Effector CD4-positive, alpha-beta T cell (primary cell): ENCODE results near the gene PLCD1.
"Not testable (repeated sequence)": the region's sequence is repeated elsewhere in the genome, so short reads cannot be mapped to it uniquely, and the experiment has no call there.

Experiments used
- DNase-seq: peaks from one replicate; pipeline ENCODE4 v3.0.0-alpha.2; 2020

The PLCD1 gene

DNA sequence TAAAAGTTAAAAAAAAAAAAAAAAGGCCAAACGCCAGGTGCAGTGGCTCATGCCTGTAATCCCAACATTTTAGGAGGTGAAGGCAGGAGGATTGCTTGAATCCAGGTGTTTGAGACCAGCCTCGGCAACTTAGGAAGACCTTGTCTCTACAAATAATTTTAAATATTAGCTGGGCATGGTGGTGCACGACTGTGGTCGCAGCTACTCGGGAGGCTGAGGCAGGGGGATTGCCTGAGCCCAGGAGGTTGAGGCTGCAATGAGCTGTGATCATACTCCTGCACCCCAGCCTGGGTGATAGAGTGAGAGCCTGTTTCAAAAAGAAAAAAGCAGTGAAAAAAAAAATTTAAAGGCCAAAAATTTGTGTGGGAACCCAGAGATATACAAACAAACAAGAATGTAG, 6.8 kb upstream of the PLCD1 start:
- no peak for DNase-seq

DNA sequence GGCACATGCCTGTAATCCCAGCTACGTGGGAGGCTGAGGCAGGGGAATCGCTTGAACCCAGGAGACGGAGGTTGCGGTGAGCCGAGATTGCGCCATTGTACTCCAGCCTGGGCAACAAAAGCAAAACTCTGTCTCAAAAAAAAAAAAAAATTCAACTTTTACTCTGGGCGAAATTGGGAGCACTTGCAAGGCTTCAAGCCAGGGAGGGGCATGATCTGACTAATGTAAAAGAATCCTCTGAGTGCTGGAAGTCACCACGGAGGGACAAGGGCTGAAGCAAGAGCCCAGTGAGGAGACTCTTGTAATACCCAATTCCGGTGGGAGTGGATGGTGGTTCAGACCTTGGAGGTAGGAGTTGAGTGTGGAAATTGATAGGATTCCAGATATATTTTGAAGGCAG, 4.9 kb upstream of the PLCD1 start:
- not testable (repeated sequence) for DNase-seq

DNA sequence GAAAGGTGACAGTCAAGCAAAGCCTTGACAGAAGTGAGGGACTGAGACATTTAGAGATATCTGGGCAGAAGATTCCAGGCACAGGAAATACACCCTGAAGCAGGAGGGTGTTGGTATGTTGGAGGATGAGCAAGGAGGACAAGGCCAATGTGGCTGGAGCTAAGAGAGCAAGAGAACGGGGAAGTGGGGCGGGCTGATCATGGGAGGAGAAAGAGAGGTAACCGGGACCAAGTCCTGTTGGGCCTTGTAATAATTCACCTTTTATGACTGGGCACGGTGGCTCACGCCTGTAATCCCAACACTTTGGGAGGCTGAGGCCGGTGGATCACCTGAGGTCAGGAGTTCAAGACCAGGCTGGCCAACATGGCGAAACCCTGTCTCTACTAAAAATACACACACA, 4.1 kb upstream of the PLCD1 start:
- DNase-seq = not testable (repeated sequence)

DNA sequence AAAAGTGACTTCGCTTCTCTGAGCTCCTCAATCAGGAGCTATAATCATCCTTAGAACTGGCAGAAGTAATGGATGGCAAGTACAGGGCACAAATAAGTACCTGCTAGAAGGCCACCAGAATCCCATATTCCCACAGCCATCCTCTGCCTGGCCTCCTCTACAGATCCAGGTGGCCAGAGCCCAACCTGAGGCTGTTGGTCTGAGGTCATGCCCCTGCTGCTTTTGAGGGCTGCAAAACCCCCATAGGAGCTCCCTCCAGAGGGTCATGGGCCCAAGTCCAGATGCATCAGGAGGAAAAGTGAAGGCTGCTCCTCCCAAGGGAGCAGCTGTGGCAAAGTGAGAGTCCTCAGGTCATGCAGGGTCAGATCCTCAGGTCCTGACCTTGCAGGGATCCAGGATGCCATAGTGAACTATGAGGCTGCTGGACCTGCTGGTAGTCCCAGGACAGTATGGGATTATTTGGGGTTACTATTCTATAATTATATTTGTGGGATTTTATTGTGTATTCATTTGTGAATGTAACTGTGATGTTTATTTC, 3.0 kb upstream of the PLCD1 start:
- no peak for DNase-seq

DNA sequence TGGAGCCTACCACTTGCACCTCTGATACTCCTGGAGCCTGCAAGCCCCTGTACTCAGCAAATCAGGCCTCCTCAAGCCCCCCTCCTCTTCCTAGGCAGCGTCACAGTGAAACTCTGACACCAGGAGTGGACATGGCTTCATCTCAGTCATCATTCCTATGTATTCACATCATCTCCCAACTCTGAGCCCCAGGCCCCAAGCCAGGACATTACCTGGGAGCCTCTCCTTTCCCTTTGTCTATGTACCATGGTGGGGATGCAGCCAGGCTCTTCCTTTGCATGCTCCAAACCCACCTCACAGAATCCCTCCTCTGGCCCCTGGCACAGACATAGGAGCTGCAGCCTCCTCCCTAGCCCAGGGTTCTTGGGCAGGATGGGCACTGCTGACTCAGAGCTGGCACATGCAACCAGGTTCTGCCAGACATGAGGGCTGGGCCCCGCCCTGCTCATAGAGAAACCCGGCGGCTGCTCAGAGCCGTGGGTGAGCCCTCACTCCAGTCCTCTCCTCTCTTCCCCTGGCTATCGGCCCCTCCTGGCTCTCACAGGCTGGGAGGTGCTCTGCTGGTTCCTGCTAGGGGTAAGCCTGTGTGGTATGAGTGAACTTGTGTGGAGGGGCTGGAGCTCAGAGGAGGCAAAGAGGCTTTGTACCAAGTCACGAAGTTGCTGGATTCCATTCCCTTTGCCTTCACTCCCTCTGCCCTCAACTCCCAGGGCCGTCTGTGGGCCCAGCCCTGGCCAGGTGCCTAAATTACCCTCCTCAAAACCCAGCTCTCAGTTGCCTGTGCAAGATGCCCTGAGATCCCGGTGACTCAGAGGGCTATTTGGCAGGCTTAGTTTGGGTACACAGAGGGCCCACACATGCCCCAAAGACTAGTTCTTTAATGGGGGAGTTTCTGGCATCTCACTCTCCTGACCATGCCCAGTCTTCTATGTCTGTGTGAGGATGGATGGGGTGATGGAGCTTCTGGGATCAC, 1.9 kb upstream of the PLCD1 start:
- DNase-seq = peak; percentile 44

DNA sequence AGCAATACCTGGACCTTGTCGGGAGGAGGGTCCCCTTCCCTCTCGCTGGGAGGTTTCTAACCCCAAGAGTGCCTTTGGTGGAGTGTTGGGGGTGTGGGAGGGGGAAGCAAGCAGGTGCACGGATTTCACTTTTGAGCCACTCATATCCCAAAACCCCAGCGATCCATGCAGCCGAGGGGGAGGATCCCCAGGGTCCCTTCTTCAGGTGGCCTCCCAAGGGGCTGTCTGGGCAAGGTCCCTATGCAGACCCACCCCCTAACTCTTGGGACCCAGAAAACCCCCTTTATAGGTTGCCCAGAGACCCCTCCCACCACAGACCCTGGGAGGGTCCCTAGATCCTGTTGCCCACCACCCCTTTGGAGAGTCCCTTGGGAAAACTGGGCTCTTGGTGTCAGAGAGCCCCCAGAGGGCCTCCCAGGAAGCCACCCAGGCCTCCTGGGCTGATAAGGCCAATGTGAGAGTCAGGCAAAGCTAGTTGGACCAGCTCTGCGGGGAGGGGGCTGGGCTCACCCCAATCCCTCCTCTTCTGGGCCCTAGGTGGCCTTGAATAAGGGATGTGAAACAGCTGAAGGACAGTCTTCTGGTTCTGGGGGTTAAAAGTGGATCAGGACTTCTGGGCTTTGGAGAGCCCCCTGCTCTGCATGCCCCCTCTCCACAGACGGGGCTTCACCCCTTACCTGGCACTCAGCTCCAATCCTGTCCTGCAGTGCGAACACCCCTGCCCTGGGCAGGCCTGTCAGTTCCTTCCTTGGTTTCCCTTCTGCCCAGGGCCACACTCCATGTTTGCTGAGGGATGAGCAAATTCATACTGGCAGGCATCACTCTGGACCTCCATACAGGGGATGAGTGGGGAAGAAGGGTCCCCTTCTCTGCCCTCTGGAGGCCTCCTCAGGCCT, 932 bp upstream of the PLCD1 start:
- DNase-seq = no peak

DNA sequence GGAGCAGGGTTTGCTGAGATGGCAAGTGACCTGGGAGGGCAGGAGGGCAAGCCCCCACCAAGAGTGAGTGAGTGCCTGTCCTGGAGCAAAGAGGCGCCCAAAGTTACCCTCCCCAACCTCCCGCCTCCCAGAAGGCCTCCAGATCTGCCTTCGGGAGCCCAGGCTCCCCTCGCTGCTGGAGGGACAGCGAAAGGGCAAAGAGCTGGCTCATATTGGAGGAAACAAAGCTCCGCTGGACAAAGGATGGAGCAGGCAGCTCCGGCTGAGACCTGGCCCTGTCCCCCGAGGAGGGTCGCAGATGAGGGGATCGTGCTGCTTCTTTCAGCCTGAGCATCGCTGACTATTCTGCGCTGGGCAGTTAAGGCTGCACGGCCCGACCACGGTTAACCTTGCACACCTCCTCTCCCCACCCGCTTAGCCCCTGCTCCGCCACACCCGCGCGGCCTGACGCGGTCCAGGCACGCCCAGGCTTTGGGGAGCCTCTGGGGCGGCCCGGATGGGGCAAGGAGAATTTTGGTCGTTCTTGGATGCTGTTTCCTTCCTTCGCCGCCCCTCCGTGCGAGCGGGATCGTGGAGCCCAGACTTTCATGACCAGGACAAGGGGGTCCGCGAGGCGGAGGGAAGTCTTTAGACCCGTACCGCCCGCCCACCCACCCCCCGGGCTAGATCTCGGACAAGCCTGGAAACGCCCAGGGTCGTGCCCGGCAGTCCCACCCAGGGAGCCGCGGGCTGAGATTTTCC, 651 bp downstream of the PLCD1 start:
- no peak for DNase-seq

DNA sequence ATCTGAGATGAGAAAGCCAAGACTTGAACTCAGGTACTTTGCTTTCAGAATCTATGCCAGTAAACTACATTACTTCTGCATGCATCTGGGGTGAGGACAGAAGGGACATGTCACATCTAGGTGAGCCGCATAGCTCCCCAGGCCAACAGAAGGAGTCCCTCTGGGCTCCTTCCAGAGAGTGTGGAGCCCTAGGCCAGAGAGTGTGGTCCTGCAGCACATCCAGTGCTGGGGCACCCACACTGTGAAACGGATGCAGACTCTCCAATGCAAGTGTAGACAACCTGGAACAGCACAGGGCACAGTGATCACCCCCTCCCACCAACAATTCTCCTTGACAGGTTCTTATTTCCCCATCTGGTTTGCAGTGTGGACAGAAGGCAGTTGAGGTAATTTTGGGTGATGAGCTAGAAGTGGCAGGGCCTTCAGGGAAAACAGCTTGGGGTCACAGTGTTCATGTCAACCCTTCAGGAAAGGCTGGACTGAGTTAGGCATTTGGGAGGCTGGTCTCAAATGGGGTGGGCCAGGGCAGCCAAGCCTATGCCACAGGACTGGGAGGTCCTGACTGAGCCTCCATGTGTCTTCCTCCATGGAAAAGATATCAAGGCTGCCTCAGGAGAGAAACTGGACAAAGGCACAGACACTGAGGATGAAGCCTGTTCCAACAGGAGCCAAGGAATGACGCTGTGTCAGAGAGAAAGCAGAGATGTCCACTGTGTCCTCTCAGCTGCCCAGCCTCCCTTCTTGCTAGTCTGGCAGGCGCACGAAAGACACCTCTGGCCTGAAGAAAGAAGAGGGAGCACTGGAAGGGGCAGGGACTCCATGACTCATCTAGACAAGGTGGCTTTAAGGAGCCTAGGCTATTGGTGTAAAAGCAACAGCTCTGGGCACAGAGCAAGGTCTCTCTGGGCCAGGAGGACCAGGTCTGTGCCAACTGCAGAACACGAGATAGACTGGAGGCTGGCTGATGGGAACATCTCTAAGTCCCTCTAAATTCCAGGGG, 1.7 kb downstream of the PLCD1 start:
- no peak for DNase-seq

DNA sequence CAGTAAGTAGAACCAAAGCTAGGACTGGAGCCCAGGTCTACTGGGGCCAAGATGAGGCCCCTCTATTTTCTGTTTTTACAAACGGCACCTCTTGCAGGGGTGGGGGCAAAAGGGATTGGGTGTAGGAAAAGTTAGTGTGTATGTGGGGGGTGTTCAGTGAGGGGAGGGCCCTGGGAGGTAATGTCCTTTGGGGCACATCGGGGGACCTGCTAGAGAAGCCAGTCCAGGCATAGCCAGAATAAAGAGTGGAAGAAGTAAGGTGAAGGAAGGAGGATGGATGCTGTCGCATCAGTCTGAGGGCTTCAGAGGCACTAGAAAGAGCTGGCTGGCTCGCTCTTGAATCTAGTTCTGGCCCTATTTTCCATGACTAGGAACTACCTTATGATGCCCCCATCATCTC, 2.6 kb downstream of the PLCD1 start:
- no peak for DNase-seq

DNA sequence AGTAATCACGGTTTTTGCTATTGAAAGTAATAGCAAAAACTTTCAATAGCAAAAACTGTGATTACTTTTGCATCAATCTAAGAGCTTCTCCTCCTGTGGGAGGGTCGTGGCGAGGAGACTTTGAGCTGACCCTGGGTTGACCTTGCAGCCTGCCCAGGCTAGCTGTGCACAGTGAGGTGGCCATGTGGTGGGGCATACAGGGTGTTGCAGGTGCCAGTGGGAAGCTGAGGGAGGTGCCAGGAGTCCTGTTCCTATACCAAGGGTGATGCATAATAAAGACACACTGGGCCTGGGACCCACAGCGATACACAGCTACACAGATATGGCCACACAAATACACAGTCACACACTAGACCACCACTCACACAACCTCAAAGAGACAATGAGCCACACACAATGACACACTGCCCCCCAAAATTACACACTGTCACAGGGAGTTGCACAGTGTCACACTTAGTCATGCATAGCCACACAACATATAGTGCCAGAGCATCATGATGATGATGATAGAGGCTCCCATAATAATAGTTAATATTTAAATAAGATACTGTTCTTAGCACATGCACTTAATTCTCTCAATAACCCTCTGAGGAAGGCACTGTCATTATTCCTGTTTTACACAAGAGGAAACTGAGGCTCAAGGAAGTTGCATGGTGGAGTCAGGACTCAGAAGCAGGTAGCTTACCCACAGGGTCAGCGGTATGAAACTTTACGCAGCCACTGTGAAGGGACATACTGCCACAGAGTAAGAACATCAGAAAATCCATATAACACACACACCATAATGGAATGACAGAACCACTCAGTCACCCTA, 6.3 kb downstream of the PLCD1 start:
- DNase-seq = no peak

DNA sequence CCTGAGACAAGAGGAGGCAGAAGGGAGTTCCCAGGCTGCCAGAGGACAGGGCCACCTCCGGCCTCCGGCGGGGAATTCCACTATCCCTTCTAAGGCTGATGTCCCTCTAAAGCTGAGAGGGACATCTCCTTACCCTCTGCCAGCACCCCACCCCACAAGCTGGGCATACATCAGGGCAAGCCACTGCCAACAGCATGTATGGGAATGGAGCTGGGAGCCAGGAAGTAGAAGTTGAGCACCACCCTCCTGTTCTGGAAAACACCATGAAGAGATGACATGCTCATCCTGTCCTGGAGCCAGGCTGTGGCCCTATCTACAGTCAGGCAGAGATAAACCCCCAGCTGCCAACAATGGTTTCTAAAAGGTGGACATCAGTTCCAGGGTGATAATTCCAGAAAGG, 7.1 kb downstream of the PLCD1 start:
- DNase-seq = no peak

DNA sequence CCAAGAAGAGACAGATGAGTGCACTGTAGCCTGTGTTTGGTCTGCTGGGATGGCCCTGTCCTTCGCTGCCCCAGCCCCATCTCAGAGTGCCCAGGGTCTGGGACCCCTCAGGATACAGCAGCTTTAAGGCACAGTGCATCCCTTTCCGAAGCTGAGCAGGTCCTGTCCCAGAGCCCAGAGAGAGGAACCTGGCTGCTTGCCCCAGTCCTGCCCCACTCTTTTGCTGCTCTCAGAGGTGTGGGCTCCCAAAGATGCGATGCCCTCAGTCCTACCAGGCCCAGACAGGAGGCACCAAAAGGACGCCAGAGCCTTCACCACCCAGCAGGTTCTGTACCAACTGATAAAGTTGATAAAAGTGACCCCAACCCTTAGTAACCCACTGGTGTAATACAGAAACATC, 8.2 kb downstream of the PLCD1 start:
- no peak for DNase-seq

DNA sequence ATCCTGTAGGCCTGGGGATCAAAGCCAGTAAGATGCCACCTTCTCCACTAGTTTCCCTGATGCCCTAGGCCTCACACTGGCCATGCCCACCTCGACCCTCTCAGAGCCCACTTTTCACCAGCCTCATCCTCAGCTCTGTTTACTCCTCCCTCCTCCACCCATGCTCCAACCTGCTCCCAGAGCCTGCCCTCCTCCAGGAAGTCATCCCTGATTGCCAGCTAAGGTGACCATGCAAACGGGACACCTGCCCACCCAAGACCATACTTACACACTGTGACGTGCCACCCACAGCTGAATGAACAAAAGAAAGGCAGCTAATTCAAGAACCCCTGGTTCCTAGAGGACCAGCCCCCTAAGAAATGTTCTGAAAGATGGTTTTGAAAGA, 9.1 kb downstream of the PLCD1 start:
- no peak for DNase-seq

DNA sequence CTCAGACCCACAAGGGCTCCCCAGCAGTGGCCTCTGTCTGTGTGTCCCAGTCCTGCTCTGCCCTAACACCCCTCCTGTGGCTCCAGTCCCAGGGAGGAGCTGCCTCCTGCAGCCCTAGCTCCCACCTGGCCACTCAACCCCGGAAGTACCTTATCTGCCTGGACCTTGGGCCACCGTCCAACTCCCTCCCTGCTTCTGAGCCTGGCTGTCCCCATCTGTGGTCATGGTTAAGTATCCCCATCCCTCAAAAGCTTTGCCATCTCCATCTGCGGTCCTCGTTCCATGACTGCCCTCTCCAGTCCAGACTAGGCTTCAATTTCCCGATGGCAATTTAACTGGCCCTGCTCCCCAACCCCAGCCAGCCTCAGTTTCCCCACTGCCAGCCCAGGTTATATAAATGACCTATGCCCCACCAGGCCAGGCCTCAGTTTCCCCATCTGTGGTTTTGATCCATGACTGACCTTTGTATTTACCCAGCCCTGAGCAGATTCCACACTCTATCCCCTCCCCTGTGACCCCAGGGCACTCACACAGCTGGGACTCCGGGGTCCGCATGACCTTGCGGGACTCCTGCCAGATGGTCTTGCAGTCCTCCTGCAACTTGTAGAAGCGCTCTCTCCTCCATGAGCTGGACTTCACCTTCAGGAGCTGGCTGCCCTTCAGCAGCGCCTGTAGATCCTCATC, 9.6 kb downstream of the PLCD1 start:
- DNase-seq = no peak

DNA sequence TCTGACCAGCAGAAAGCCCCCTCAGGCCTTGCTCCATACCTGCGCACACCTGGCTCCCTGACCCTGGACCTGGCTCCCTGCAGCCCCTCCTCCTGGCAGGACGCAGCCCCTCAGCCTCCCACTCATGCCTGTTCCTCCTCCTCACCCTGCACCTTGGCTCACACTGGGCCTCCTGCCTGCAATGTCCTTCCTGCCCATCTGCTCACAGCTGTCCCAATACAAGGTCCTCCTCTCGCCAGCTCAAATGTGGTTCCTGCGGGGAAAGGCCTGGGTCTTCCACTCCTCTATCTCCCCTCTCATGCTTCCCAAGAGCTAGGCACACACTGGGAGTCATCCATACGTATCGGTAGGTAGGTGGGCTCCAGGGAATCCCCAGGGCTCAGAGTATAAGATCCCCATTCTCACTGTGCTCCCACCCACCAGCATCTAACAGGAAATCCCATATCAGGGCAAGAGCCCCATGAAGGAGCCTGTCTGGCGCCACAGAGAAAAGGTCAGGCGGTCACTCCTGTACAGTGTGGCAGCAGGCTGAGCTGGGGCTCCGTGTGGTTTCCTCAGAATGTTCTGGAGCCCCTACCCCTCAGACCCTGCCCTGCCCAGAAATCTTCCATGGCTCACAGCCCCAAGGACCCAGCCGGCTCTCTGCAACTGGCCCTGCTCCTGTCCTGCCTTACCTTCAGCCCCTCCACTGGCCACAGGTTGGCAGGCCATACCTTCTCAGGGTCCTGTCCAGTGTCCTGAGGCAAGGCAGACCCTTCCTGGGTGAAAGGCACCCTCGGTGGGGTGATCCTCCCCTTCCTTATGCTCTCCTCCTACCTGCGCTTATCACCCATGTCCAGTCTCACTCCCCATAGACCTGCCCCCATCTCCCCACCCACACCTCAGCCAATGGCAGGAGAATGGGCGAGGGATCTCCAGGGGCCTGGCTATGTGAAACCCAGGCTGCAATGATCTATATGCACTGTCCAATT, 10.9 kb downstream of the PLCD1 start:
- DNase-seq = no peak

DNA sequence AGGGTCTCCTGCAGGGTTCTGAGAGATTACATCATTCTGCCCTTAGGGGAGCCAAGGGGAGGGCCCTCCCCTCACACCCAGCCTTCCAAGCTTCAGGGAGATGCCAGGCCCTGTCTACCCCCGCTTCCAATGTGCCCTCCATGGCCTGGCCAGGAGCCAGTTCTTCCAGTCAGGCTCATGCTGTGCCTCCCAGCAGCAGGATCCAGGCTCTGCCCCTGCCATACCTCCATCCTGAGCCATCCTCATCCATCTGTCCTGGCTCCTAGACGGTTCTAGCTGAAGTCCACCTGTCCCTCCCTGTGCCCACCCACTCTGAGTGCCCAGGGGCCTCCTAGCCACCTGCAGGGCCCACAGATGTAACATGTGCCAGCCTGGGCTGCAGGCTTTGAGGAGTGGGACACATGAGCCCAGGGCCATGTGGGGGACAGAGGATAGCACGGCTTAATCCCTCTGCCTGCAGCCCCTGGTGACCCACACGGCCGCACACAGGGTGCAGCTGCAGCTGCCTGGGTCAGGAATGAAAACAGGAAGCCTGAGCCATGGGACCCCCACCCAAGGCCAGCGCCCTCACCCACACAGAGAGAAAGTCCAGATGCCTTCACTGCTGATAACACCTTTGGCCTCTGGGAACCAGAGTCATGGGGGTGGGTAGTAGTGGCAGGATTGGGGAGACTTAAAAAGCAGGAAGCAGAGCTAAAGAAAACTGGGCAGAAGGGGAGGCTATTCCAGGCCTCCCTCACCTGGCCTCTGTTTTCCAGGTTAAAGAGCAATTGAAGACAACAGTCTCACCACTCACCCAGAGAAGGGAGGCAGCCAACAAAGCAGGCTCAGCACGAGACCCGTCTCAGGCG, 11.8 kb downstream of the PLCD1 start:
- DNase-seq = no peak

DNA sequence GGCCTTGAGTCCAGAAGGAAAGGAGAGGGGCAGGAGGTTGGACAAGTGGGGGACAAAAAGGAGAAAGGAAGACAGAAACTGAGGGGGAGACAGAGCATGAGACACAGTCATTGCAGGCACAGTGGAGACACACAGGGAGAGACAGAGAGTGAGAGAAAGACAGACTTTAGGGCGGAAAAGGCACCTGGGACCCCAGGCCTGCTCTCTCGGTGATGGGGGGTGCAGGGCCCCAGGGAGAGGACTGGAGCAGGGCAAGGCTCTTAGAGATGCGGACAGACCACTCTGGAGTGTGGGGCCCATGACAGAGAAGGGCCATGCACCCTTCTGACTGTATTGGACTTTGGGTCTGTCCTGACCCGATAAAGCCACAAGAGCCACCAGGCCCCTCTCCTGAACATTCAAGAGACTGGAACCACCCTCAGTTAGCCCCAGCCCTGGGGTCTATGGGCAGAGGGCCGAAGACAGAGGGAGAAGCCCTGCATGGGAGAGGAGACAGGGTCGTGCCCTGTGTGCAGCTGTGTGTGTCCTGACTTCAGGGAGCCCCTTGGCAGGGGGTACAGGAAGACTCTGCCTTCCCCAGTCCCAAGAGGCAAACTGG, 12.5 kb downstream of the PLCD1 start:
- DNase-seq = no peak
